Prostate gland (tissue), 2 donors: ENCODE measurements around the gene CAPN5.

ENCODE experiments used
- CTCF ChIP-seq, 4 experiments: fragments of 200-600 bp in 2 of 4; fragments of 450-650 bp in 2 of 4; sonication (generic) in 2 of 4; IDR thresholded peaks; 1 replicate in 3 of 4; 2 replicates in 1 of 4; pipeline ENCODE4 v1.5.1; 2016 to 2019; ENCODE audit warnings: antibody characterized with exemption in 4 of 4, mild to moderate bottlenecking in 2 of 4, moderate library complexity in 2 of 4
- POLR2A ChIP-seq: fragments of 450-650 bp; IDR thresholded peaks from one replicate; pipeline ENCODE4 v1.6.1; 2016; ENCODE audit warnings: antibody characterized with exemption, mild to moderate bottlenecking
- POLR2AphosphoS5 ChIP-seq: sonication (generic); formaldehyde crosslinking; IDR thresholded peaks from one replicate; pipeline ENCODE4 v1.6.1; 2017; ENCODE audit warnings: antibody characterized with exemption

GRCh38 chr11:77026743-77027142 is 40.0 kb upstream of the CAPN5 start:
- TF ChIP-seq CTCF (IDR thresholded peaks at IDR 0.05) (no peak), POLR2AphosphoS5 (no peak), POLR2A (no peak)
